Measurements from ENCODE around the gene SIAH3.

- TF ChIP-seq CTCF (IDR thresholded peaks at IDR 0.05 in 8 of 11, conservative IDR thresholded peaks at IDR 0.05 in 3 of 11) (no peak), POLR2A (IDR thresholded peaks at IDR 0.05) (no peak), POLR2AphosphoS5 (IDR thresholded peaks at IDR 0.05) (no peak)
Observed at GRCh38 chr13:45732916-45733315, 118.6 kb downstream of the SIAH3 start.
